Fibroblast of skin of left biceps (primary cell): ENCODE results near the gene HCLS1.
"Not testable (repeated sequence)": the region's sequence is repeated elsewhere in the genome, so short reads cannot be mapped to it uniquely, and the experiment has no call there.

ENCODE experiments used
- DNase-seq, 2 experiments: peaks; one replicate each; pipeline ENCODE4 v3.0.0-alpha.2; 2013; ENCODE audit warnings: low read depth in 2 of 2

Gene HCLS1

DNA sequence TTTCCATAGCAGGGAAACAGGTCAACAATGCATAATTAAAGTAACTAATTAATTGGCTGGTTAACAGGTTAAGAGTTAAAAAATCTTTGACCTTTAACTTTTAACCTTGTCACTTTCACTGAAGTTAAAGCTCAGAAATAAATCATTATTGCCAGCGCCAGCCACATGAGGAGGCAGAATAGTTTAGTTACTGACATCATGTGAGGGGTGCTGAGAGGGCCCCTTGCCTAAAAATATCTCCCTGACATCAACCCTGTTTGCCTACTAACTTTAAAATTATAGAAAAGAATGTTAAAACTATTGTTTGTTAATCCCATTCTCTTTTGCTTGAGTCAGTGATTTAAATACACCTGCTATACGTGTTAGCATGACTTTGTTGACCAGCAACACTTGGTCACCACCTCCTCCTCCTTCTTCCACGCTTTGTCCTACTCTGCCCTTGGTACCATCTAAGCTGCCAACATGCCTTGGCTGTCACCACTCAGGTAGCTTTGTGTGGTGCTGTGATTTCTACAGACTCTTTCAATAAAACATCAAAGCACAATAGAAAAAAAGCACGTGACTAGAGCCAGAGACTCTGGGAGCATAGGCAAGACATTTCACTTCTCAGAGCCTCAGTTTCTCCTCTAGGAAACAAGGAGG is 64.8 kb downstream of the HCLS1 start:
- DNase-seq, result no peak

DNA sequence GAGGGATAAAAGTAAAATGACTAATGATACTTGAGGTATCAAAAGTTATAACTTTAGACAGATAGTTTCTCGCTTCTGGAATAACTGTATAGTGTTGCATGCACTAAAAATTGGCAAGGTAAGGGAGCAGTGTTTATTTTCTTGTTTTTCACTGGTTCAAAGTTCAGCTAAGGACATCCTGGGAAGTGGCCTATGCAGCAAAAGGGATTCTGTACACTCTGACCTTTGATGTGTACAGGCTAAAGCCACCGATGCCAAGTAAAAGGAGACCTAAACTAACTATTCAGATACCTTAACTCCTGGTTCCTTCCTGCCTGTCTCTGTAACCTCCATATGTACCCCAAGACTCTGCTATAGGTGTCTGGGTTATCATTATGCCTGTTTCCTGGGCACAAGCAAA is 65.9 kb downstream of the HCLS1 start:
- no peak for DNase-seq

DNA sequence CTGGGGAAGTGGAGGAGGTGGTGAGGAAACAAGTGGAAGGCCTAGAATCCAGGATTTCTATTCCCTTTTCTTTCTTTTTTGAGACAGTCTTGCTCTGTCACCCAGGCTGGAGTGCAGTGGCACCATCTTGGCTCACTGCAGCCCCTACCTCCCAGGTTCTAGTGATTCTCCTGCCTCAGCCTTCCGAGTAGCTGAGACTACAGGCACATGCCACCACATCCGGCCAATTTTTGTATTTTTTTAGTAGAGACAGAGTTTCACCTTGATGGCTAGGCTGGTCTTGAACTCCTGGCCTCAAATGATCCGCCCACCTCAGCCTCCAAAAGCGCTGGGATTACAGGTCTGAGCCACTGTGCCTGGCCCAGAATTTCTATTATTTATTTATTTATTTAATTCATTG is 66.9 kb downstream of the HCLS1 start:
- DNase-seq, result not testable (repeated sequence)

DNA sequence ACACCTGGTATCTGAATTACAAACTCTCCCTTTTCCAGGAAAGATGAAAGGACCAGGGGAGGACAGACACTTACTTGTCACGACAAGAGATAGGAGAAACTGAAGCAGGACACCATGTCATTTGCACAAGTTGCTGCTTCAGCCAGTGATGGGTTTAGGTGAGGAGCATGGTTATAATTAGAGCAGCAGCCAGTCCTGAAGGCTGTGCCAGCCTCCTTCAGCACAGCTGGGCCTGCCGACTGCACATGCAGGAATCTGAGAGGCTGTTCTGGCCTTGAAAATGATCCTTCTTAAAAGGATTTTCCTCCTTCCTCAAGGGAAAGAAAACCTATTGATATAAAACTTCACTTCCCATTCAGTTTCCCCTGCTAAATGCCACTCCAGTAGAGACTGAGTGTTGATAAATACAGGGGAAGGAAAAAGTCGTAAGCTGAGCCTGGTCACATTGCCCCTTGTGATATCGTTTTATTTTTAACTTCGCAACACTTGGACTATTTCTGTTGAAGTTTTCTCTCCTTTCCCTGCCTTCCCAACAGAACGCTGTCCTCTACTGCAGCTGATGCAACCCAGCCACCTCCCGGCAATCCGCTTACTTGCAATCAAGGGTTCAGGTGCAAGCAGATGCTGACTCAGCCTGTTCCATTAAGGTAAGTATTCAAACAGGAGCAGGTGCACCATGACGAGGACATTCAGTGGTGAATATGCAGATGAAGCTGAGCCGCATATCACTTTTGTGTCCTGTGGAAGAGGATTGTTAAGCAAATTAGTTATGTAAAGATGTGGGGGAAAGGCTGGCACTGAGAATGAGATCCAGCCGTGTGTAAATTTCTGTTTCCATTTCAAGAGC is 67.6 kb downstream of the HCLS1 start, which contains the start of gene FBXO40:
Gene FBXO40, plus strand, starts transcription at position 524 of the 847 bp plus-strand sequence. CDS start 27,197 bp downstream, outside the sequence.
- DNase-seq, result no peak

DNA sequence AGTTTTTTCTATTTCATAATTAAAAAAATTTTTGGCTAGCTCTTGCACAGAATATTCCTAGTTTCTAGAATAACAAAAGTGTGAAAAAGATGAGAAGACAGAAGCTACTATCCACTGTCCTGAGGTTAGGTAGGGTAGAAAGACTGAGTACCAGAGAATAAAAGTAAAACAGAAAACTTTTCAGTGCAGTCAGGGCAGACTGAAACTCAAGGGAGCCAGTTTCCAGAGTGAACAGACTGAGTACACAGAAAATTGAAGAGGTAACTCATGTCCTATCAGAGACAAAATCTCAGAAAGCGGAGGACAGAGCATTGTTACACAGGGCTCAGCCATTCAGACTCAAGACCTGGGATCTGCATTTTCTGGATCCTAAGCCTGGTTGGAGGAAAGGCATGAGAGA is 76.3 kb downstream of the HCLS1 start:
- DNase-seq, result no peak

DNA sequence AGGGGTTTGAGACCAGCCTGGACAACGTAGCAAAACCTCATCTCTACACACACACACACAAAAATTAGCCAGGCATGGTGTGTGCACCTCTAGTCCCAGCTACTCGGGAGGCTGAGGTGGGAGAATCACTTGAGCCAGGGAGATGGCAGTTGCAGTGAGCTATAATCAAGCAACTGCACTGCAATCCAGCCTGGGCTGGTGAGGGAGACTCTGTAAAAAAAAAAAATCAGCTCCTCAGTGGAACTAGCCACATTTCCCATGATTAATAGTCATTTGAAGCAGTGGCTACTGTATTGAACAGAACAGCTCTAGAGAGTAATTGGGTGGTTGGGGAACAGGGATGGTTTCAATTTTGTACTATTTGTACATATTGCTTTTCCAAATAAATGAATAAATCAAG is 79.0 kb downstream of the HCLS1 start:
- no peak for DNase-seq
